Liver (tissue), 9 donors: ENCODE measurements around the gene DEXI. TPM values are rescaled to one million over a fixed set of nuclear protein-coding genes. Genes with fewer than 3 reads are reported as not detected.

Experiments used
- DNase-seq: peaks from one replicate; pipeline ENCODE4 v3.0.0-alpha.2; 2017; ENCODE audit warnings: low spot score
- H3K27ac ChIP-seq, 2 donors: one replicate each; pipeline ENCODE4 v1.7.0; 2013; ENCODE audit warnings: inconsistent platforms in 2 of 2, low read length in 2 of 2, control low read depth in 1 of 2, low read depth in 1 of 2, mild to moderate bottlenecking in 1 of 2
- H3K27me3 ChIP-seq, 4 donors: one replicate each; pipeline versions ENCODE4 v1.6.1 to v1.7.0; 2013; ENCODE audit warnings: low read length in 3 of 4, inconsistent platforms in 1 of 4, mild to moderate bottlenecking in 1 of 4, moderate library complexity in 1 of 4; ENCODE audit not compliant: control insufficient read depth in 4 of 4, insufficient read depth in 4 of 4
- H3K36me3 ChIP-seq, 4 donors: one replicate each; pipeline versions ENCODE4 v1.6.1 to v1.7.0; 2013; ENCODE audit warnings: low read length in 3 of 4, mild to moderate bottlenecking in 3 of 4, low read depth in 1 of 4, moderate library complexity in 1 of 4; ENCODE audit not compliant: control insufficient read depth in 4 of 4, insufficient read depth in 3 of 4
- H3K4me1 ChIP-seq, 4 donors: one replicate each; pipeline versions ENCODE4 v1.6.1 to v1.7.0; 2013; ENCODE audit warnings: low read length in 3 of 4, mild to moderate bottlenecking in 3 of 4, moderate library complexity in 1 of 4; ENCODE audit not compliant: control insufficient read depth in 4 of 4, insufficient read depth in 4 of 4
- H3K4me3 ChIP-seq, 3 donors: one replicate each; pipeline versions ENCODE4 v1.6.1 to v1.7.0; 2013; ENCODE audit warnings: low read length in 3 of 3, control low read depth in 1 of 3, low read depth in 1 of 3, mild to moderate bottlenecking in 1 of 3
- H3K9ac ChIP-seq, 2 donors: one replicate each; pipeline ENCODE4 v1.7.0; 2013; ENCODE audit warnings: low read length in 2 of 2, mild to moderate bottlenecking in 2 of 2, moderate library complexity in 2 of 2, control low read depth in 1 of 2, low read depth in 1 of 2
- H3K9me3 ChIP-seq, 4 donors: one replicate each; pipeline versions ENCODE4 v1.6.1 to v1.7.0; 2013; ENCODE audit warnings: low read length in 3 of 4; ENCODE audit not compliant: control insufficient read depth in 4 of 4
- ATF3 ChIP-seq: IDR thresholded peaks from 2 replicates; pipeline ENCODE4 v1.6.1; 2016; ENCODE audit warnings: antibody characterized with exemption
- CTCF ChIP-seq: fragments of 150-350 bp; IDR thresholded peaks from 2 replicates; pipeline ENCODE4 v1.5.1; 2017; ENCODE audit warnings: improper control_type of control experiment, low read depth, low read length; ENCODE audit not compliant: missing input control
- EGR1 ChIP-seq, 2 donors: IDR thresholded peaks; 2 replicates each; pipeline ENCODE4 v1.6.1; 2016 to 2018; ENCODE audit warnings: antibody characterized with exemption in 2 of 2, low read depth in 2 of 2
- FOXA1 ChIP-seq: IDR thresholded peaks from 2 replicates; pipeline ENCODE4 v1.6.1; 2016; ENCODE audit warnings: antibody characterized with exemption
- FOXA2 ChIP-seq: IDR thresholded peaks from 2 replicates; pipeline ENCODE4 v1.6.1; 2016; ENCODE audit warnings: antibody characterized with exemption
- GABPA ChIP-seq, 2 donors: IDR thresholded peaks in 1 of 2; conservative IDR thresholded peaks in 1 of 2; 2 replicates each; pipeline ENCODE4 v1.6.1; 2016; ENCODE audit warnings: antibody characterized with exemption in 2 of 2, mild to moderate bottlenecking in 1 of 2, moderate library complexity in 1 of 2
- HNF4A ChIP-seq, 2 donors: conservative IDR thresholded peaks; 2 replicates each; pipeline ENCODE4 v1.6.1; 2016; ENCODE audit warnings: antibody characterized with exemption in 2 of 2, mild to moderate bottlenecking in 2 of 2
- HNF4G ChIP-seq: IDR thresholded peaks from 2 replicates; pipeline ENCODE4 v1.6.1; 2016; ENCODE audit warnings: antibody characterized with exemption
- JUND ChIP-seq, 2 donors: IDR thresholded peaks; 2 replicates each; pipeline ENCODE4 v1.6.1; 2016; ENCODE audit warnings: antibody characterized with exemption in 2 of 2
- MAX ChIP-seq: IDR thresholded peaks from 2 replicates; pipeline ENCODE4 v1.6.1; 2016; ENCODE audit warnings: antibody characterized with exemption
- NR2F2 ChIP-seq: IDR thresholded peaks from 2 replicates; pipeline ENCODE4 v1.6.1; 2016; ENCODE audit warnings: antibody characterized with exemption
- RAD21 ChIP-seq, 2 donors: IDR thresholded peaks; 2 replicates each; pipeline ENCODE4 v1.6.1; 2016; ENCODE audit warnings: antibody characterized with exemption in 2 of 2, mild to moderate bottlenecking in 2 of 2
- RXRA ChIP-seq, 2 donors: IDR thresholded peaks; 2 replicates each; pipeline ENCODE4 v1.6.1; 2017 to 2018; ENCODE audit warnings: antibody characterized with exemption in 2 of 2, mild to moderate bottlenecking in 1 of 2
- SP1 ChIP-seq: IDR thresholded peaks from 2 replicates; pipeline ENCODE4 v1.6.1; 2018; ENCODE audit warnings: antibody characterized with exemption, mild to moderate bottlenecking
- TAF1 ChIP-seq: conservative IDR thresholded peaks from 2 replicates; pipeline ENCODE4 v1.6.1; 2016; ENCODE audit warnings: antibody characterized with exemption, mild to moderate bottlenecking
- YY1 ChIP-seq: IDR thresholded peaks from 2 replicates; pipeline ENCODE4 v1.6.1; 2016; ENCODE audit warnings: antibody characterized with exemption, mild to moderate bottlenecking
- WGBS: extraction: QIAGEN DNeasy Blood & Tissue Kit; methylation state at CpG from one replicate; pipeline ENCODE4 v1.1.7; 2013; 5-methylcytosine and 5-hydroxymethylcytosine counted together
- polyA plus RNA-seq, 2 donors: library from polyadenylated mRNA; stranded (reverse) in 1 of 2; unstranded in 1 of 2; fragments of 200-250 nt in 1 of 2; fragments of >200 nt in 1 of 2; fragmentation: Nextera tagmentation in 1 of 2; extraction: Ambion mirVana in 1 of 2; gene quantifications; one replicate each; pipeline versions ENCODE4 v1.2.1 to v1.2.3, GENCODE V29; 2013 to 2015
- total RNA-seq, 2 donors: library from RNA; depleted of rRNA; stranded (reverse); fragments of >200 nt; gene quantifications; one replicate each; pipeline ENCODE4 v1.2.3, GENCODE V29; 2014
- TF ChIP-seq, protein P1 (sequence below): IDR thresholded peaks from 2 replicates; pipeline ENCODE4 v1.6.1; 2016; ENCODE audit warnings: antibody characterized with exemption
- TF ChIP-seq, protein P2 (sequence below): IDR thresholded peaks from 2 replicates; pipeline ENCODE4 v1.6.1; 2016; ENCODE audit warnings: antibody characterized with exemption, mild to moderate bottlenecking
- donor health status: healthy.
- donor health status: healthy.
- donor health status: healthy.
- donor health status: healthy.
- donor health status: healthy.

The DEXI gene
- total and polyA plus RNA-seq, 4 donors, result 13.6 to 69.9 (median 41.8) TPM

DNA sequence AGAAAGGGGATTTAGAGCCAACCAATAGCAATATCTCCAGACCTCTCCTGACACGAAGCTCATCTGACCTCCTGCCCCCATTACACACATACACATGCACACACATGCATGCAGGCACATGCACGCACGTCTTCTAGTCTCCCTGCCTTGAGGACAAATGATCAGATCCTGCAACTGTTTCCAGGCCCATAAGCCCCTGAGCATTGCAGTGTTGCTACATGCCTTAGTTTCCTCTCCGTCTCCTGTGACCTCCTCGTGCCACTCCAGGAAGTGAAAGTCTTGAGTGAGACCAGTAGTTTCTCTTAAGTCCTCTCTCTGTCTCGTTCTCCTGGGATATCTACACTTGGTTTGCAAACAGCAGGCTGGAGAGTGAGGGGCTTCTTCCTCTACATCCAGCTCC lies 57.0 kb downstream of the DEXI start:
- Histone ChIP-seq H3K36me3 (no peaks in the 10 kb centered on the region), H3K9ac (no peak overlapping the region), H3K27me3 (no peaks in the 10 kb centered on the region), H3K4me1 (peaks cover 0 to 5% (median 0%) of the 10 kb centered on the region in 4 donors), H3K4me3 (no peak overlapping the region), H3K27ac (no peak overlapping the region), H3K9me3 (no peaks in the 10 kb centered on the region)
- DNase-seq, result no peak
- TF ChIP-seq, protein P1, sequence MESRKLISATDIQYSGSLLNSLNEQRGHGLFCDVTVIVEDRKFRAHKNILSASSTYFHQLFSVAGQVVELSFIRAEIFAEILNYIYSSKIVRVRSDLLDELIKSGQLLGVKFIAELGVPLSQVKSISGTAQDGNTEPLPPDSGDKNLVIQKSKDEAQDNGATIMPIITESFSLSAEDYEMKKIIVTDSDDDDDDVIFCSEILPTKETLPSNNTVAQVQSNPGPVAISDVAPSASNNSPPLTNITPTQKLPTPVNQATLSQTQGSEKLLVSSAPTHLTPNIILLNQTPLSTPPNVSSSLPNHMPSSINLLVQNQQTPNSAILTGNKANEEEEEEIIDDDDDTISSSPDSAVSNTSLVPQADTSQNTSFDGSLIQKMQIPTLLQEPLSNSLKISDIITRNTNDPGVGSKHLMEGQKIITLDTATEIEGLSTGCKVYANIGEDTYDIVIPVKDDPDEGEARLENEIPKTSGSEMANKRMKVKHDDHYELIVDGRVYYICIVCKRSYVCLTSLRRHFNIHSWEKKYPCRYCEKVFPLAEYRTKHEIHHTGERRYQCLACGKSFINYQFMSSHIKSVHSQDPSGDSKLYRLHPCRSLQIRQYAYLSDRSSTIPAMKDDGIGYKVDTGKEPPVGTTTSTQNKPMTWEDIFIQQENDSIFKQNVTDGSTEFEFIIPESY, result no peak
- TF ChIP-seq YY1 (no peak), TAF1 (no peak), CTCF (no peak), RXRA (IDR thresholded peaks at IDR 0.05) (no peak), MAX (no peak), NR2F2 (no peak), EGR1 (IDR thresholded peaks at IDR 0.05; ENCODE audit: low read depth in 2 of 2) (no peak), RAD21 (IDR thresholded peaks at IDR 0.05) (no peak), HNF4A (conservative IDR thresholded peaks at IDR 0.05) (no peak), JUND (IDR thresholded peaks at IDR 0.05) (no peak), ATF3 (no peak), HNF4G (no peak), GABPA (IDR thresholded peaks at IDR 0.05 in 1 of 2, conservative IDR thresholded peaks at IDR 0.05 in 1 of 2) (no peak), FOXA2 (no peak), FOXA1 (no peak), SP1 (no peak)
- TF ChIP-seq, protein P2, sequence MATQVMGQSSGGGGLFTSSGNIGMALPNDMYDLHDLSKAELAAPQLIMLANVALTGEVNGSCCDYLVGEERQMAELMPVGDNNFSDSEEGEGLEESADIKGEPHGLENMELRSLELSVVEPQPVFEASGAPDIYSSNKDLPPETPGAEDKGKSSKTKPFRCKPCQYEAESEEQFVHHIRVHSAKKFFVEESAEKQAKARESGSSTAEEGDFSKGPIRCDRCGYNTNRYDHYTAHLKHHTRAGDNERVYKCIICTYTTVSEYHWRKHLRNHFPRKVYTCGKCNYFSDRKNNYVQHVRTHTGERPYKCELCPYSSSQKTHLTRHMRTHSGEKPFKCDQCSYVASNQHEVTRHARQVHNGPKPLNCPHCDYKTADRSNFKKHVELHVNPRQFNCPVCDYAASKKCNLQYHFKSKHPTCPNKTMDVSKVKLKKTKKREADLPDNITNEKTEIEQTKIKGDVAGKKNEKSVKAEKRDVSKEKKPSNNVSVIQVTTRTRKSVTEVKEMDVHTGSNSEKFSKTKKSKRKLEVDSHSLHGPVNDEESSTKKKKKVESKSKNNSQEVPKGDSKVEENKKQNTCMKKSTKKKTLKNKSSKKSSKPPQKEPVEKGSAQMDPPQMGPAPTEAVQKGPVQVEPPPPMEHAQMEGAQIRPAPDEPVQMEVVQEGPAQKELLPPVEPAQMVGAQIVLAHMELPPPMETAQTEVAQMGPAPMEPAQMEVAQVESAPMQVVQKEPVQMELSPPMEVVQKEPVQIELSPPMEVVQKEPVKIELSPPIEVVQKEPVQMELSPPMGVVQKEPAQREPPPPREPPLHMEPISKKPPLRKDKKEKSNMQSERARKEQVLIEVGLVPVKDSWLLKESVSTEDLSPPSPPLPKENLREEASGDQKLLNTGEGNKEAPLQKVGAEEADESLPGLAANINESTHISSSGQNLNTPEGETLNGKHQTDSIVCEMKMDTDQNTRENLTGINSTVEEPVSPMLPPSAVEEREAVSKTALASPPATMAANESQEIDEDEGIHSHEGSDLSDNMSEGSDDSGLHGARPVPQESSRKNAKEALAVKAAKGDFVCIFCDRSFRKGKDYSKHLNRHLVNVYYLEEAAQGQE, result no peak
- WGBS, result 71% methylated on average over 6 of the region's 6 CpGs
